ENCODE results near the gene PMFBP1. TPM values are rescaled to one million over a fixed set of nuclear protein-coding genes. Genes with fewer than 3 reads are reported as not detected.

Gene PMFBP1
- total and polyA plus RNA-seq, 2 donors (not counting 1 experiment from before 2014, with no cell fraction given), result 1.2 to 9.5 TPM

- intact Hi-C loops (cut with micrococcal nuclease), result loop anchor here (5.0 kb wide), 1 partner anchor 74 kb away; no protein-coding TSS in a partner anchor
- ATAC-seq (ENCODE audit: low read depth), result no peak
- no peaks in the 10 kb centered on the region for H3K36me3 ChIP-seq (replicated peaks in 1 of 2; ENCODE audit: control extremely low read depth in 1 of 2, control insufficient read depth in 1 of 2, extremely low read depth in 1 of 2, insufficient read depth in 2 of 2, low read length in 1 of 2)
- POLR2A ChIA-PET, result no interaction called here
- no peak overlapping the region for H3K9ac ChIP-seq (ENCODE audit: low read length)
- Mint-ChIP-seq H3K4me1 (peaks cover 19% of the 10 kb centered on the region), H3K4me3 (no peak overlapping the region), H3K27ac (no peak overlapping the region), H3K27me3 (no peaks in the 10 kb centered on the region), H3K9me3 (ENCODE audit: insufficient read depth) (no peaks in the 10 kb centered on the region)
- 83% methylated on average over 1 of the region's 2 CpGs for WGBS (ENCODE audit: insufficient coverage)
- no peak overlapping the region for H3K4me3 ChIP-seq (ENCODE audit: control extremely low read depth in 1 of 5, extremely low read depth in 1 of 5, insufficient read depth in 1 of 5, low read depth in 2 of 5, low read length in 4 of 5)
- CTCF ChIA-PET, result no interaction called here
- no peak overlapping the region for H3K4me2 ChIP-seq (replicated peaks; ENCODE audit: low read depth, low read length, poor library complexity, severe bottlenecking)
- H3K79me2 ChIP-seq (ENCODE audit: control insufficient read depth, insufficient read depth, low read length), result no peaks in the 10 kb centered on the region
- H3K9me3 ChIP-seq (ENCODE audit: control extremely low read depth in 1 of 3, control insufficient read depth in 2 of 3, insufficient read depth in 1 of 3, low read length in 2 of 3), result no peaks in the 10 kb centered on the region
- DNase-seq, result no peak
- H2AFZ ChIP-seq (ENCODE audit: insufficient read depth, low read depth, low read length, poor library complexity, severe bottlenecking), result no peak overlapping the region
- H3K4me1 ChIP-seq (ENCODE audit: control insufficient read depth in 2 of 2, insufficient read depth in 2 of 2, low read length in 2 of 2), result peaks cover 20 to 23% of the 10 kb centered on the region in 2 donors
- H3K27me3 ChIP-seq (replicated peaks in 1 of 4; ENCODE audit: control extremely low read depth in 1 of 4, control insufficient read depth in 3 of 4, insufficient read depth in 4 of 4, low read length in 3 of 4), result no peaks in the 10 kb centered on the region
- no peaks in the 10 kb centered on the region for H4K20me1 ChIP-seq (ENCODE audit: control insufficient read depth, insufficient read depth, low read length, poor library complexity, severe bottlenecking)
- TF ChIP-seq CTCF (IDR thresholded peaks at IDR 0.05) (no peak), EZH2 (IDR thresholded peaks at IDR 0.05; ENCODE audit: borderline replicate concordance, insufficient read depth, low read depth, low read length, poor library complexity, severe bottlenecking) (no peak)
- no peak overlapping the region for H3K27ac ChIP-seq (ENCODE audit: low read length in 2 of 2)
These were observed 29.4 kb upstream of the PMFBP1 start for GRCh38 chr16:72201387-72201786.

- H3K27me3 ChIP-seq (replicated peaks in 1 of 4; ENCODE audit: control extremely low read depth in 1 of 4, control insufficient read depth in 3 of 4, insufficient read depth in 4 of 4, low read length in 3 of 4), result no peaks in the 10 kb centered on the region
- H3K36me3 ChIP-seq (replicated peaks in 1 of 2; ENCODE audit: control extremely low read depth in 1 of 2, control insufficient read depth in 1 of 2, extremely low read depth in 1 of 2, insufficient read depth in 2 of 2, low read length in 1 of 2), result no peaks in the 10 kb centered on the region
- H3K4me2 ChIP-seq (replicated peaks; ENCODE audit: low read depth, low read length, poor library complexity, severe bottlenecking), result no peak overlapping the region
- H4K20me1 ChIP-seq (ENCODE audit: control insufficient read depth, insufficient read depth, low read length, poor library complexity, severe bottlenecking), result no peaks in the 10 kb centered on the region
- ChIA-PET POLR2A (no interaction called here), CTCF (no interaction called here)
- Mint-ChIP-seq H3K27ac (no peak overlapping the region), H3K4me1 (peaks cover 19% of the 10 kb centered on the region), H3K27me3 (no peaks in the 10 kb centered on the region), H3K9me3 (ENCODE audit: insufficient read depth) (no peaks in the 10 kb centered on the region), H3K4me3 (no peak overlapping the region)
- H3K9me3 ChIP-seq (ENCODE audit: control extremely low read depth in 1 of 3, control insufficient read depth in 2 of 3, insufficient read depth in 1 of 3, low read length in 2 of 3), result no peaks in the 10 kb centered on the region
- ATAC-seq (ENCODE audit: low read depth) (no peak), DNase-seq (no peak)
- intact Hi-C loops (cut with micrococcal nuclease), result loop anchor here (5.0 kb wide), 1 partner anchor 73 kb away; no protein-coding TSS in a partner anchor
- no peak overlapping the region for H3K9ac ChIP-seq (ENCODE audit: low read length)
- H3K79me2 ChIP-seq (ENCODE audit: control insufficient read depth, insufficient read depth, low read length), result no peaks in the 10 kb centered on the region
- H2AFZ ChIP-seq (ENCODE audit: insufficient read depth, low read depth, low read length, poor library complexity, severe bottlenecking), result no peak overlapping the region
- H3K4me3 ChIP-seq (ENCODE audit: control extremely low read depth in 1 of 5, extremely low read depth in 1 of 5, insufficient read depth in 1 of 5, low read depth in 2 of 5, low read length in 4 of 5), result no peak overlapping the region
- H3K27ac ChIP-seq (ENCODE audit: low read length in 2 of 2), result no peak overlapping the region
- no peak for TF ChIP-seq EZH2 (IDR thresholded peaks at IDR 0.05; ENCODE audit: borderline replicate concordance, insufficient read depth, low read depth, low read length, poor library complexity, severe bottlenecking)
- no peak for TF ChIP-seq CTCF (IDR thresholded peaks at IDR 0.05)
- H3K4me1 ChIP-seq (ENCODE audit: control insufficient read depth in 2 of 2, insufficient read depth in 2 of 2, low read length in 2 of 2), result peaks cover 20 to 23% of the 10 kb centered on the region in 2 donors
- 91% methylated on average over 3 of the region's 5 CpGs for WGBS (ENCODE audit: insufficient coverage)
These were observed 27.9 kb upstream of the PMFBP1 start for GRCh38 chr16:72199761-72200337.
